Left renal cortex interstitium (tissue), 4 donors: ENCODE data around the gene CYBC1. TPM values are rescaled to one million over a fixed set of nuclear protein-coding genes. Genes with fewer than 3 reads are reported as not detected.

Source experiments
- DNase-seq, 4 donors: peaks; one replicate each; pipeline ENCODE4 v3.0.0-alpha.2; 2013; ENCODE audit warnings: low read depth in 4 of 4, low spot score in 2 of 4, missing footprints in 1 of 4
- polyA plus RNA-seq, 4 donors: library from polyadenylated mRNA; unstranded; fragments of 120-200 nt; gene quantifications; one replicate each; pipeline ENCODE4 v1.2.1, GENCODE V29; 2013; ENCODE audit not compliant: insufficient read length in 4 of 4

The CYBC1 gene
- polyA plus RNA-seq = 10 to 100 TPM; 47.8 to 57.9 (median 56.8) TPM

DNA sequence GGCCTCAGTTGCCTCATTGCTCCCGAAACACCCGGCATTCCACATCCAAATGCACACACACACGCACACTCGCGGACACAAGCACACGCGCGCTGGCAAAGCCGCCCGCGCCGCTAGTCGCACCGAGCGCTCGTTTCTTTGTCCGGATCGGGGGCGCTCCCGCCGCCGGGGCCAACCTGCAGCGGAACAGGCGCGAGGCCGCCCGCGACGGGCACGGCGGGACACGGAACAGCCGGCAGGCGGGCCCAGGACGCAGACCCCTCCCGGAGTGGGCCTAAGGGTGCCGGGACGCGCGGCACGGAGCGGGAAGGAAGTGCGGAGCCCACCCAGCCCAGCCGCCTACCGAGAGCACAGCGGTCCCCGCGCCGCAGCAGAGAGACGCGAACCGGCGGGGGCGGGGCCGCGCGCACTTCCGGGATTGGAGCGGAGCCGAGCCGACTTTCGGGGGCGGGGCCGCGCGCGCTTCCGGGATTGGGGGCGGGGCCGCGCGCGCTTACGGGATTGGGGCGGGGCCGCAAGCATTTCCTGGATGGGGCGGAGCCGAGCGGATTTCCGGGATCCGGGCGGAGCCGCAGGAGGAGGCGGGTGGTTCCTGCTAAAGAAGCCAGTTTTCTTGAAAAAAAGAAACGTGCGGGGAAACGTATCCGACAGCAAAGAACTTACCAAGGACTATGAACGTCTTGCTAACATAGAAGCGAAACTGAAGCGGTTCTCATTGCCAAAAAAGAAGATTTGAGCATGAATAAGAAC, at the start of gene CYBC1:
TSS of gene CYBC1 (minus strand) at position 396 of the 750 bp plus-strand sequence. CDS start 1,498 bp downstream, outside the sequence.
- DNase-seq = peak in 3 of 4 donors; percentile 81 to 83 (median 82)

DNA sequence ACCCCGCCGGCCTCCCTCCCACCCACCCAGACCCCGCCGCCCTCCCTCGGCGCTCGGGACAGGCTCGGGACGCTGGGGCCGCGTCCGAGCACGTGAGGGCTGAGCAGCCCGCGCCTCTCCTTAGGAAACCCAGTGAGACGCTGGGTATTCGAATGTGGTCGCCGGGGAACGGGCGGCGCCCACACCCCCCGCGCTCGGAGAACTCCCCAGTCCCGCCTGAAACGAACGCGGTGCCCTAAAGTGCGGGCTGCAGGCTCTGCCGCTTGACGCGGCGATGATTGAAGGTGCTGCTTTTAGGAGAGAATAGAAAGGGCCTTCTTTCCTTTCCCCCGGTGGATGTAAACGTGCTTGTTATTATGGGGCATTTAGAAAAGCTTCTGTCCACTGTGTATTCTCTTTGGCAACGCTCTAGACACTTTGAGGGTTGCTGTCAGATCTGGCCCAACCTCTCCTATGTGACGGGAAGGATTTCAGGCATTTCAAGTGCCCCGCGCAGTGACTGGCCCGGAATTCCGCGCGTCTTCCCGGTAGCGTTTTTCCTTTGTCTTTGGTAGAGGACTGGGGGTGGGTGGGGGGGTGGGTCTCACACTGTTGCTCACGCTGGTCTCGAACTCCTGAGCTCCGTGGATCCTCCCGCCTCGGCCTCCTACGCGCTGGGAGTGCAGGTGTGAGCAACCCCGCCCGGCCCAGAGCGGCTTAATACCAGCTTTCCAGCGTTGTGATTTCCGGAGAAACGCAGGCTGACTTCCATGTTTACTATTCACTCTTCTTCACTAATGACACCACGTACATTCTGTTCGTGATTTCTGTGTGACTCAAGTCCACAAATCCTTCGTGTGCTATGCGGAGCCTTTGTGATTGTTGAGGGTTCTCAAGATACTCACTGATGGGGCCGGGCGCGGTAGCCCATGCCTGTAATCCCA, 47.2 kb upstream of the CYBC1 start:
- peak in 3 of 4 donors; percentile 25 to 48 (median 28) for DNase-seq

DNA sequence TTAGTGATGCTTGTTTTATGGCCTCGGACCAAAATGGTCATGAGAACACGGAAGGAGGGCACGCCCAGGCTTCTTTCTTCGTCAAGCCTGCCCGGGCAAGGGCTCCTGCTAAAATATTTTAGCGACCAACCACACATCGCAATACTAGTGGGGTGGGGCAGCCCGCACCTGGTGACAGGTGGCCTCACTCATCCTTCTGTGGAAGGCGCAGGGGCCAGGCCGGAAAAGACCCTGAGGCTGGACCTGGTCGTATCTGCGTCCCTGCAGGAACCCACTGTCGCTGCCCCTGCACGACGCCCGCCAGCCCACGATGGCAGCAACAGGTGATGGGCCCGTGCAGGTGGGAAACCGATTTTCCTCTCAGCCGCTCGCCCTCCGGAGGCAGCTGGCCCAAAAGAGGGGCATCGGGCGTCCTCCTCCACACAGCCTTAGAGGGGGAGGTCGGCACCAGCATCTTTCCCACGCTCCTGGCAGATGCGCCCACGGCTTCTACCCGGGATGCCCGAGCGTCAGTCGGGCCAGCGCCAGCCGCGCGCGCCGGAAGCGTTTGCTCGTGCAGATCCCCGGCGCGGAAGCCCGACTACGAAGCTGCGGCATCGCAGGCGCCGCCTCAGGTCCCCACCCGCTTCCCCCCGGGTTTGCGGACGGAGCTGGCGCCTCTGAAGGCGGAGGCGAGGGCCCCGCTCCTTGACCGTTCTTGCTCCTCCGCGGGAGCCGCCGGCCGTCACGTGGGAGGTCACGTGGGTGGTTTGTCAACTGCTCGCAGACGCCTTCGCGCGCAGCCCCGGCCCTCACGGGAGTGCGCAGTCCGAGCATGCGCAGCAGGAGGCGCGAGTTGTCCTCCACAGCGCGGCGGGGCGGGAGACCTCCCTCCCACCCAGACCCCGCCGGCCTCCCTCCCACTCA, 46.2 kb upstream of the CYBC1 start:
- DNase-seq = peak; percentile 58 to 91 (median 82)

DNA sequence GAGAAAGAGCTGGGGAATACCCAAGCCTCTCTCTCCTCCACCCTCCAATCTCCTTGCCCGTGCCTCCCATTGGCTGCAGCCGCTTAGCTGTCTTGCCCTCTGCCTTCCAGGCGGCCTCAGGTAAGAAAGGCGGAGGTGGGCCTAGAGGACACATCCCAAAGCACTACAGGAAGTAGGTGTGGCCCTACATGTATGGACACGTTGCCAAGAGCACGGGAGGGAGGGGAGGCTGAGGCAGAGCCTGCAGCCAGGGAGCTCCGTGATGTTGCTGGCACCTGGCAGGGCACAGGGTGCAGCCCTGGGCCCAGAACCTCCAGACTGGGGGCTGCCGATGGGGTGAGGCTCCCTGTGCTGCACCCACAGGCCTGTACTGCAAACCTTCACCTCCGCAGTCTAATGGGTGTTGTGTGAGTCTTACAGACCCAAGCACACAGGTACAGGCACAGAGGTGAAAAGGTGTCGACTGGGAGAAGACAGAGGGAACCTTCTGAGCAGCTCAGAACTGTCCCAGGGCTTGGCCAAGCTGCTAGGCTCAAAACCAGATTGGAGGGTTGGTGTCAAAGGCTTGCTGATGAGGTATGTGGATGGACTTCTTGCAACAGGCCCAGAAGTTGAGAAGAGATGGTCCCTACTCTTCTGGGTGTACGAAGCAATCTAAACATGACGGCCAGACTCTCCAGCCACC, 45.4 kb upstream of the CYBC1 start:
- DNase-seq = no peak

GRCh38 chr17:82494236-82495055, 43.9 kb upstream of the CYBC1 start:
- DNase-seq = peak; percentile 47 to 76 (median 66)

DNA sequence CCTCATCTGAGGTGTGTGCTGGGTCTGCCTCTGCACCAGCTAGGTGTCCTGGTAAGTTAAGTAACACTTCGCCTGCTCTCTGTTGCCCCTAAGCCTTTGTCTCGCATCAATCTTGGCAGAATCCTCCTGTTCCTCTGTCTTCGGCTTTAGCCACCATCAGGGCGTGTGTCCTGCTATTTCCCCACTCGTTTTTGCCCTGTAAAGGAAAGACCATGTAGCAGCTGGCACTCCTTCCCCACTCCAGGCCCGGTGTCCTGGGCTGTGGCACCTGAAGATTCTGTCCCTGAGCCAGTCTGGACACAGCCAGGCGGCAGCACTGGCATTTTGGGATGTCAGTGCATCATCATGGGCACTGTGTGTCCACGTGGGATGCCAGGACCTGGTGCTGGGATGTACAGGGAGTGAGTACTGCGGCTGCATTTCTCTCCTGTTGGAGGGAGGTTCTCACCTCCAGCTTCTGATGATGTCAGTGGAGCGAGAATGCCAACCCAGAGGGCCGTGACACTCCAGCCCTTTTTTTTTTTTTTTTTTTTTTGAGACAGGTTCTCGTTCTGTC, 42.8 kb upstream of the CYBC1 start:
- DNase-seq = no peak

DNA sequence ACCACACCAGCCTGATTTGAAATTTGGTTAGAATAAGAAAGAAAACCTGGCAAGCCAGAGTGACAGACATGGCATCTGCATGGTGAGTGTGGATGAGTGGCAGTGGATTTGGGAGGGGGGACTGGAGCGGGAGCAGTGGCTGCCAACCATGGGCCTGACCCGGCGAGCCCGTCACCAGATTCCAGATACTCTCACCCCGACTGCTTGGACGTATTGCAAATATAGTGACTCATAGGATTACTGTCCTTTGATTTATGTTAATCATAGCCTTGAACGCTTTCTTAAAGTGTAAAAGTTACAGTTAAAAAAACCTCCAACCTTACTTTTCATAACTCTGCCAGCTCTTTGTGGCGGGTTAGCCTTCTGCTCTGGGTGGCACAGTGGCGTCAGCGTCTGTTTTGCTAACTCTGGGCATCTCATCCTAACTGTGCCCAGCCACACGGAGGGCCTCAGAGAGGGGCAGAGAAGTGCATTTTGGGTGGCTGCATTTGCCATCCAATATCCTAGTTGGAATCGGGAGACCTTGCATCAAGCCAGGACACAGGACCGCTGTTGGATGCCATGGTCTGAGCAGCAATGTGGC, 42.2 kb upstream of the CYBC1 start:
- no peak for DNase-seq

DNA sequence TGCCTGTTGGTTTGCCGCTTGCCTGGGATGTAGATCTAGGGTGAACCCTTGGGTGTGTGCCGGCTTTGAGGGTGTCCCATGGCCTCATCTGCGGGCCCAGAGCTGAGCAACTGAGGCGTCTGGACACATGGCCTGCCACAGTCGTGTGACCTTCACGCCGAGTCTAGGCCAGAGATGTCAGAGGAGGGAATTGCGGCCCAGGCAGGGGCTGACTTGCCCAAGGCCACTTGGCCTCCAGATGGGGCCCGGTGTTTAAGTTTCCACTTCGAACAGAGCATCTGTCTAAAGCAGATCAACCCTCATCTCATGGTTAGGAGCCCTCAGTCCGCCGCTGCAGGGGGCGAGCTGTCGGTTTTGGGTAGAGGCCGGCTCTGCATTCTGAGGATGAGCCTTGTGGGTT, 41.0 kb upstream of the CYBC1 start:
- no peak for DNase-seq

GRCh38 chr17:82491196-82491530, 40.6 kb upstream of the CYBC1 start:
- no peak for DNase-seq

DNA sequence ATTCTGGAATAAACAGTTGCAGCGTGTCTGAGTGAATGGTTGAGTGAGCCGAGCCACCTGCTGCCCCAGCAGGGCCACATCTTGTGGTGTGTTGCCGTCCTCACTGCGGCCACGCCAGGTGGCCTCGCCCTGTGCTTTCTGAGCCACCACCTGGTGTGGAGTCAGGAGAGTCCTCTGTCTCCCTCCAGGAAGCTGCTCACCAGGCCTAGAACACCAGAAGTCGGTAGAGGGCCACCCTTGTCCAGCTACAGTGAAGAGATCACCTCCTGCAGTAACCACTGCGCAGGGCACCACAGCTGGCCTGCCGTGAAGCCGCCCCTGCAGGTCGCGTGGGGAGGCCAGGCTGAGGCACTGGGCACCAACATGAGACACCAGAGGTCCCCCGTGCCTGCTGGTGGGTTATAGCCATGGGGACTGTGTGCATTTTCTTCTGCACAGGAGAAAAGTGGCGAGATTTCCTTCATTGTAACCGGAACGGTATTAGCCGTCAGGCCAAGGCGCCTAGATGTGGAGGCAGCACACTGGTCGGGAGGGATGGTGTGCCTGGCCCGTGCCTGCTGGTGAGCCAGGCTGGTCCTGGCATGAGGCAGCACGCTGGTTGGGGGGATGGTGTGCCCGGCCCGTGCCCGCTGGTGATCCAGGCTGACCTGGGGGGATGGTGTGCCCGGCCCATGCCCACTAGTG, 40.1 kb upstream of the CYBC1 start:
- DNase-seq = no peak

- no peak for DNase-seq
Measured at GRCh38 chr17:82489851-82490511, 39.4 kb upstream of the CYBC1 start.

DNA sequence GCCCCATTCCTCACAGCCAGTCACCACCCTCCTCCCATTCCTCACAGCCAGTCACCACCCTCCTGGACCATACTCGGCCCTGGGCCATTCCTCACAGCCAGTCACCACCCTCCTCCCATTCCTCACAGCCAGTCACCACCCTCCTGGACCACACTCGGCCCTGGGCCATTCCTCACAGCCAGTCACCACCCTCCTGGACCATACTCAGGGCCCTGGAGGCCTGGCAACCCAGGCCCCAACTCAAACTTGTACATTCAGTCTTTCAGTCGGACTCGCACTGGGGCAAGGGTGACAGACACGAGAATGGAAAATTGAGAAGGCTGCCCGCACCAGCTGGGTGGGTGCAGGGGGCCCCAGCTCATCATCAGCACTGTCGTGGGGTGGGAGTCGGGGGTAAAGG, 38.6 kb upstream of the CYBC1 start:
- no peak for DNase-seq

GRCh38 chr17:82487910-82488309, 37.4 kb upstream of the CYBC1 start:
- no peak for DNase-seq

DNA sequence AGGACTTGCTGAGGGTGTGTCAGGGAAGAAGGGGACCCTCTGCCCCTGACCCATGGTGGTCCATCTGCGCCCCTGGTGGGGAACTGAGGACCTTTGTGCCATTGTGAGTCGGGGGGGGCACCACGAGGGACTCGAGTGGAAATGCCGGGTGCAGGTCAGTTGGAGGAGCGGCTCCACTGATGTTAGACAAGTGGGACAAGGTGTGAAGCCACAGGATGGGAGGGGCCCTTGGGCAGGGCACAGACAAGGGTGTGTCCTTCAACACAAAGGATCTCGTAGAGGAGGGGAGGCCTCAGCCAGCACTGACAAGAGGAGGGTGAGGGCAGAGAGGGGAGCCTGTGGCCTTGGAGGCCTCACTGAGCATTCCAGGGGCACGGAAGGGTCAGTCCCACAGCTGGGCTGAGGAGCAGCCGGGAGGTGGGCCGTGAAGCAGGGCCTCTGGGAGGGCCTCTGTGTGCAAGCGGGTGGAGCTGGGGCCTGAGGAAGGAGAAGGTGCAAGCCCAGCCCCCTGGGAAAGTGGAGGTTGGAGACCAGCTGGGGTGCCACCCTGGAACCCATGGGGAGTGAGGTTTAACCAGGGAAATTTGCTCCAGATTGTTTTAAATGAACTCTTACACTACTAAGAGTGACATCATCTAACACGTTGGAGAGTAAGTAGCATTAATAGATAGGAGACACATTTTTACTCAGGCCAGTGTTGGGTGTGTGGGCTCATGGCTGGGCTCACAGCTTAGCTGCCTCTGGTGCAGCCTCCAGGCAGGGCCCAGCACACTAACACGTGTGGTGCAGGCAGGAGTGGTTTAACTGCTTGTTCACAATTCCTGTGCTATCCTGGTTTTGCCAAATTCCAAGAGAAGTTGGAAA, 35.9 kb upstream of the CYBC1 start:
- DNase-seq = no peak

- no peak for DNase-seq
Measured at GRCh38 chr17:82483836-82484235, 33.3 kb upstream of the CYBC1 start.

- no peak for DNase-seq
Measured at GRCh38 chr17:82483204-82483660, 32.7 kb upstream of the CYBC1 start.
